Activated CD4-positive, alpha-beta memory T cell treated with anti-CD3 and anti-CD28 coated beads, Interleukin-2, amount 10 ng/mL, durations not matched to agents 7 days and 5 days (primary cell): Measurements from ENCODE around the gene CAB39. TPM values are rescaled to one million over a fixed set of nuclear protein-coding genes. Genes with fewer than 3 reads are reported as not detected.
"Not testable (repeated sequence)": the region's sequence is repeated elsewhere in the genome, so short reads cannot be mapped to it uniquely, and the experiment has no call there.

Source experiments
- CTCF ChIA-PET: fragments of 350-600 bp; sonication (Branson Sonifier 250); formaldehyde crosslinking; loops from one replicate; lab custom pipeline; 2021; ENCODE audit warnings: antibody characterized with exemption, inconsistent platforms; lab: Charles Lee
- POLR2A ChIA-PET: fragments of 350-600 bp; sonication (Branson Sonifier 250); formaldehyde crosslinking; loops from one replicate; lab custom pipeline; 2021; ENCODE audit warnings: antibody characterized with exemption; lab: Charles Lee
- DNase-seq: peaks from one replicate; pipeline ENCODE4 v3.0.0-alpha.2; 2020
- H3K27ac Mint-ChIP-seq: one replicate; pipeline ENCODE4 v1.8.0; 2021; ENCODE audit warnings: mild to moderate bottlenecking, mixed read lengths
- H3K27me3 Mint-ChIP-seq: one replicate; pipeline ENCODE4 v1.8.0; 2021; ENCODE audit warnings: mixed read lengths
- H3K36me3 Mint-ChIP-seq: one replicate; pipeline ENCODE4 v1.8.0; 2021; ENCODE audit warnings: low read depth, mixed read lengths
- H3K4me1 Mint-ChIP-seq: one replicate; pipeline ENCODE4 v1.8.0; 2021; ENCODE audit warnings: mixed read lengths
- H3K4me3 Mint-ChIP-seq: one replicate; pipeline ENCODE4 v1.8.0; 2021; ENCODE audit warnings: mild to moderate bottlenecking, mixed read lengths
- H3K9me3 Mint-ChIP-seq: one replicate; pipeline ENCODE4 v1.8.0; 2021; ENCODE audit warnings: mixed read lengths
- total RNA-seq, 2 experiments: library from RNA; stranded (reverse); gene quantifications; one replicate each; pipeline ENCODE4 v1.2.3, GENCODE V29; 2021

CAB39 gene
- total RNA-seq, 2 experiments from 2014 or later: 156 to 161 TPM

DNA sequence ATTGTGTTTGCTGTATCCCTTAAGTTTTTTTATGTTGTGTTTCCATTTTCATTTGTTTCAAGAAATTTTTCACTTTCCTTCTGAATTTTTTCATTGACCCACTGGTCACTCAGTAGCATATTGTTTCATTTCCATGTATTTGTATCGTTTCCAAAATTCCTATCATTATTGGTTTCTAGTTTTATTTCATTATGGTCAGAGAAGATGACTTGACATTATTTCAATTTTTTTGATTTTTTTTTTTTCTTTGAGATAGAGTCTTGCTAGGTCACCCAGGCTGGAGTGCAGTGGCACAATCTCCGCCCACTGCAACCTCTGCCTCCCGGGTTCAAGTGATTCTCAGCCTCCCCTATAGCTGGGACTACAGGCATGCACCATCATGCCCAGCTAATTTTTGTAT, 11.3 kb upstream of the CAB39 start:
- H3K27me3 Mint-ChIP-seq: peaks cover 4% of the 10 kb centered on the region
- H3K36me3 Mint-ChIP-seq: peaks cover 30% of the 10 kb centered on the region
- CTCF ChIA-PET: interaction anchor here (0.5 to 2.0 kb wide), 4 partner anchors 11 to 541 kb away, joined by 3 to 4 read pairs (median 4); partner anchors contain the start of gene CAB39
- H3K4me1 Mint-ChIP-seq: peaks cover 11% of the 10 kb centered on the region
- H3K4me3 Mint-ChIP-seq: no peak overlapping the region
- no peak for DNase-seq
- H3K9me3 Mint-ChIP-seq: peaks cover 25% of the 10 kb centered on the region
- POLR2A ChIA-PET: no interaction called here
- no peak overlapping the region for H3K27ac Mint-ChIP-seq

- Mint-ChIP-seq H3K4me1 (peaks cover 13% of the 10 kb centered on the region), H3K36me3 (peaks cover 30% of the 10 kb centered on the region), H3K9me3 (peaks cover 25% of the 10 kb centered on the region)
- CTCF ChIA-PET: interaction anchor here (0.7 to 2.0 kb wide), 3 partner anchors 10 to 88 kb away, joined by 3 to 5 read pairs (median 4); partner anchors contain the start of gene CAB39
- H3K27me3 Mint-ChIP-seq, H3K4me3 Mint-ChIP-seq, POLR2A ChIA-PET, DNase-seq, H3K27ac Mint-ChIP-seq: not testable (repeated sequence)
Measured at GRCh38 chr2:230702457-230702856, 10.2 kb upstream of the CAB39 start.

- Mint-ChIP-seq H3K36me3 (peaks cover 30% of the 10 kb centered on the region), H3K27me3 (peaks cover 4% of the 10 kb centered on the region), H3K9me3 (peaks cover 25% of the 10 kb centered on the region), H3K4me1 (peaks cover 19% of the 10 kb centered on the region), H3K27ac (no peak overlapping the region), H3K4me3 (no peak overlapping the region)
- no peak for DNase-seq
- ChIA-PET POLR2A (interaction anchor here (1.1 kb wide), 1 partner anchor 25 kb away, joined by 3 read pairs; no protein-coding TSS in a partner anchor), CTCF (no interaction called here)
Measured at GRCh38 chr2:230703514-230703913, 9.1 kb upstream of the CAB39 start.

DNA sequence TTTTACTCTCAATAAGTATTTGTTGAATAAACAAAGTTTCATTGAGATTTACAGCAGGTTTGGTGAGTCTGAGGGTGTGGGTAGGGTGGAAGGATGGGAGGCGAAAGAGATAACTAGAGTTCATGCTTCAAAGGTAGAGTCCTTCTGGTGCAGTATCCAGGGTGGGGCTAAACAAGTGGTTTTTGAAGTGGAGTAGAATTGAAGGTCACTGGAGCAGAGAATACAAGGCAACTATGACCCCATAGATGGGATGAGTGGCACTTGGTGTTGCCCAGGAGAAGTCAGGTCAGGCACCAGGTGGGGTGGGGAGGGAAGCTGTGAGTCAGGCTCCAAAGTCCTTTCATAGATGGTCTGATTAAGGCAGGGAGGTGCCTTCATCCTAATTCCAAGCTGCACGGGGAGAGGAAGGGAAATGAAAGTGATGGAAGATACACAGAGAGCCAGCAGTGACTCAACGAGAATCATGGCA, 6.6 kb upstream of the CAB39 start:
- H3K36me3 Mint-ChIP-seq: peaks cover 26% of the 10 kb centered on the region
- H3K9me3 Mint-ChIP-seq: peaks cover 23% of the 10 kb centered on the region
- DNase-seq: no peak
- CTCF ChIA-PET: no interaction called here
- no peak overlapping the region for H3K27ac Mint-ChIP-seq
- POLR2A ChIA-PET: no interaction called here
- H3K4me1 Mint-ChIP-seq: peaks cover 14% of the 10 kb centered on the region
- H3K4me3 Mint-ChIP-seq: no peak overlapping the region
- H3K27me3 Mint-ChIP-seq: no peaks in the 10 kb centered on the region

- H3K27ac Mint-ChIP-seq: no peak overlapping the region
- H3K4me1 Mint-ChIP-seq: peaks cover 21% of the 10 kb centered on the region
- ChIA-PET POLR2A (interaction anchor here (0.8 kb wide), 1 partner anchor 27 kb away, joined by 3 read pairs; no protein-coding TSS in a partner anchor), CTCF (no interaction called here)
- H3K27me3 Mint-ChIP-seq: no peaks in the 10 kb centered on the region
- peaks cover 20% of the 10 kb centered on the region for H3K9me3 Mint-ChIP-seq
- no peak for DNase-seq
- peaks cover 24% of the 10 kb centered on the region for H3K36me3 Mint-ChIP-seq
- no peak overlapping the region for H3K4me3 Mint-ChIP-seq
Measured at GRCh38 chr2:230706966-230707365, 5.7 kb upstream of the CAB39 start.

GRCh38 chr2:230708204-230708603, 4.4 kb upstream of the CAB39 start:
- ChIA-PET POLR2A (no interaction called here), CTCF (no interaction called here)
- DNase-seq: no peak
- no peaks in the 10 kb centered on the region for H3K27me3 Mint-ChIP-seq
- H3K4me3 Mint-ChIP-seq: no peak overlapping the region
- peaks cover 23% of the 10 kb centered on the region for H3K4me1 Mint-ChIP-seq
- peaks cover 19% of the 10 kb centered on the region for H3K36me3 Mint-ChIP-seq
- H3K27ac Mint-ChIP-seq: no peak overlapping the region
- H3K9me3 Mint-ChIP-seq: peaks cover 11% of the 10 kb centered on the region

DNA sequence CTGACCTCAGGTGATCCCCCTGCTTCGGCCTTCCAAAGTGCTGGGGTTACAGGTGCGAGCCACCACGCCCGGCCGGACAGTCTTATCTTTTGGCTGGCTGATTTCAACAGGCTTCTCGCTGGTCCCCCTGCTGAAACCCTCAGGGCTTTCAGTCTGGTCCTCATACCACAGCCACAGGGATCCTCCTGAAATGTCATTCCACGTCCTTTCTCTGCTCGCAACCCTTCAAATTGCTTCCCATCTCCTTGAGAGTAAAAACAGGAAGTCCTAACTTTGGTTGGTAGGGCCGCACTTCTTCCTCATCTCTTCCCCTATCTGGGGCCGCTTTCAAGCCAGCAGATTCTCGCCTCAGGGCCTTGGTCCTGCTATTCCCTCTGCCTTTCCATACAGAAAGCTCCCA, 1.4 kb upstream of the CAB39 start:
- DNase-seq: no peak
- peaks cover 27% of the 10 kb centered on the region for H3K36me3 Mint-ChIP-seq
- POLR2A ChIA-PET: interaction anchor here (1.6 to 4.1 kb wide), 2 partner anchors 16 to 52 kb away, joined by 7 to 146 read pairs; no protein-coding TSS in a partner anchor
- no peaks in the 10 kb centered on the region for H3K27me3 Mint-ChIP-seq
- H3K9me3 Mint-ChIP-seq: no peaks in the 10 kb centered on the region
- CTCF ChIA-PET: interaction anchor here (0.6 to 6.0 kb wide), 4 partner anchors 33 to 930 kb away, joined by 3 to 44 read pairs (median 6); no protein-coding TSS in a partner anchor
- H3K4me3 Mint-ChIP-seq: peak overlapping the region; percentile 39
- H3K27ac Mint-ChIP-seq: peak overlapping the region; percentile 24
- H3K4me1 Mint-ChIP-seq: peaks cover 33% of the 10 kb centered on the region

GRCh38 chr2:230713331-230714135, 891 bp downstream of the CAB39 start:
- ChIA-PET CTCF (interaction anchor here (0.9 to 6.0 kb wide), 24 partner anchors 9 to 802 kb away, joined by 3 to 59 read pairs (median 4); no protein-coding TSS in a partner anchor), POLR2A (interaction anchor here (0.7 to 4.1 kb wide), 36 partner anchors 10 to 494 kb away, joined by 3 to 146 read pairs (median 7); partner anchors contain the start of genes SP100, SP110, SP140 and SP140L)
- Mint-ChIP-seq H3K27ac (peak overlapping the region; percentile 92), H3K4me1 (peaks cover 45% of the 10 kb centered on the region), H3K4me3 (peak overlapping the region; percentile 95), H3K9me3 (no peaks in the 10 kb centered on the region), H3K36me3 (peaks cover 44% of the 10 kb centered on the region), H3K27me3 (no peaks in the 10 kb centered on the region)
- DNase-seq: peak; percentile 56

DNA sequence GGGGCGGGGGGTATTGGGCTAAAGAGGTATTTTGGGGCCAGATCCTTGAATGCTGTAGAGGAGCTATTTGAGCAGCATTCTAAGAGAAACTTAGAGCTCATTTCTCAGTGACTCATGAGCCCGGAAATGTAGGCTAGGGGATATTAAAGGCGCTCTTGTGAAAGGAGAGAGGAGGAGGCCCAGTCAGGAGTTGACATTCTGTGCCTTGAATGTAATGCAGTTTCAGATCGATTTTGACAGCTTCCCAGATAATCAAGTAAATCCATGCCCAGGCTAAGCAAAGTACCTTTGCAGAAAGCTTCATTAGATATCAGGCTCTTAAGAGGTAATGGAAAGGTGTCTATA, 1.5 kb downstream of the CAB39 start:
- ChIA-PET CTCF (interaction anchor here (0.6 to 6.0 kb wide), 27 partner anchors 9 to 803 kb away, joined by 3 to 59 read pairs (median 3); partner anchors contain the start of gene NCL), POLR2A (interaction anchor here (0.7 to 4.1 kb wide), 40 partner anchors 9 to 495 kb away, joined by 3 to 146 read pairs (median 6); partner anchors contain the start of genes SP100, SP110, SP140 and SP140L)
- Mint-ChIP-seq H3K9me3 (no peaks in the 10 kb centered on the region), H3K4me1 (peaks cover 49% of the 10 kb centered on the region), H3K4me3 (peak overlapping the region; percentile 95), H3K27ac (peak overlapping the region; percentile 92), H3K27me3 (no peaks in the 10 kb centered on the region), H3K36me3 (peaks cover 44% of the 10 kb centered on the region)
- DNase-seq: peak; percentile 47

GRCh38 chr2:230715201-230715600, 2.6 kb downstream of the CAB39 start:
- Mint-ChIP-seq H3K27ac (peak overlapping the region; percentile 92), H3K4me3 (peak overlapping the region; percentile 95), H3K27me3 (no peaks in the 10 kb centered on the region), H3K36me3 (peaks cover 51% of the 10 kb centered on the region), H3K4me1 (peaks cover 60% of the 10 kb centered on the region), H3K9me3 (no peaks in the 10 kb centered on the region)
- ChIA-PET CTCF (interaction anchor here (0.7 to 6.0 kb wide), 14 partner anchors 8 to 103 kb away, joined by 3 to 59 read pairs (median 6); no protein-coding TSS in a partner anchor), POLR2A (interaction anchor here (0.9 to 4.1 kb wide), 15 partner anchors 8 to 298 kb away, joined by 3 to 146 read pairs (median 12); partner anchors contain the start of gene SP100)
- peak; percentile 22 for DNase-seq

DNA sequence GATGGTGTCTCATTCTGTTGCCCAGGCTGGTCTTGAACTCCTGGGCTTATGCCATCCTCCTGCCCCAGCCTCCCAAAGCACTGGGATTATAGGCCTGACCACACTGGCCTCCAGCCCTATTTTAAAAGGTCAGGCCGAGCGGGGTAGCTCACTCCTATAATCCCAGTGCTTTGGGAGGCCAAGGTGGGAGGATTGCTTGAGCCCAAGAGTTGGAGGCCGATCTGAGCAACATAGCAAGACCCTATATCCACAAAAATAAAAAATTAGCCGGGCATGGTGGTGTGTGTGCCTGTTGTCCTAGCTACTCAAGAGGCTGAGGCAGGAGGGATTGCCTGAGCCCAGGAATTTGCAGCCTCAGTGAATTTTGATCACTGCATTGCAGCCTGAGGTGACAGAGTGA, 3.9 kb downstream of the CAB39 start:
- no peaks in the 10 kb centered on the region for H3K9me3 Mint-ChIP-seq
- ChIA-PET POLR2A (interaction anchor here (1.1 kb wide), 1 partner anchor 20 kb away, joined by 3 read pairs; no protein-coding TSS in a partner anchor), CTCF (interaction anchor here (1.5 to 6.0 kb wide), 4 partner anchors 32 to 97 kb away, joined by 4 to 59 read pairs (median 24); no protein-coding TSS in a partner anchor)
- no peaks in the 10 kb centered on the region for H3K27me3 Mint-ChIP-seq
- peaks cover 69% of the 10 kb centered on the region for H3K4me1 Mint-ChIP-seq
- no peak for DNase-seq
- peaks cover 63% of the 10 kb centered on the region for H3K36me3 Mint-ChIP-seq
- no peak overlapping the region for H3K27ac Mint-ChIP-seq
- H3K4me3 Mint-ChIP-seq: no peak overlapping the region

- H3K4me3 Mint-ChIP-seq: peak overlapping the region; percentile 58
- POLR2A ChIA-PET: interaction anchor here (0.7 to 1.0 kb wide), 5 partner anchors 54 to 80 kb away, joined by 3 to 4 read pairs (median 3); no protein-coding TSS in a partner anchor
Measured at GRCh38 chr2:230717600-230717999, 5.0 kb downstream of the CAB39 start.

More at GRCh38 chr2:230717600-230717999, 5.0 kb downstream of the CAB39 start:
- no peaks in the 10 kb centered on the region for H3K9me3 Mint-ChIP-seq
- H3K27me3 Mint-ChIP-seq: no peaks in the 10 kb centered on the region
- CTCF ChIA-PET: interaction anchor here (1.0 to 1.5 kb wide), 4 partner anchors 79 to 96 kb away, joined by 3 to 4 read pairs (median 4); no protein-coding TSS in a partner anchor
- no peak for DNase-seq
- peak overlapping the region; percentile 67 for H3K27ac Mint-ChIP-seq
- peaks cover 70% of the 10 kb centered on the region for H3K4me1 Mint-ChIP-seq
- peaks cover 67% of the 10 kb centered on the region for H3K36me3 Mint-ChIP-seq
